Activated T-helper 1 cell treated with anti-CD3 and anti-CD28 coated beads, Interleukin-12 subunit alpha, Interleukin-12 subunit beta, Interleukin-2, Interleukin-4 antibody, amounts not matched to agents 30 ng/mL and 10 ng/mL and 1 ng/mL, durations not matched to agents 14 hours and 24 hours and 36 hours (primary cell): ENCODE measurements around the gene PTPN9. TPM values are rescaled to one million over a fixed set of nuclear protein-coding genes. Genes with fewer than 3 reads are reported as not detected.
A peak's percentile ranks its signal among the peaks of the same experiment; 100 is the strongest.
"Not testable (repeated sequence)": the region's sequence is repeated elsewhere in the genome, so short reads cannot be mapped to it uniquely, and the experiment has no call there.

ENCODE experiments used
- DNase-seq: peaks from one replicate; pipeline ENCODE4 v3.0.0; 2021; ENCODE audit warnings: low spot score
- H3K27ac Mint-ChIP-seq: one replicate; pipeline ENCODE4 v1.8.0; 2021; ENCODE audit warnings: mild to moderate bottlenecking, mixed read lengths
- H3K27me3 Mint-ChIP-seq: one replicate; pipeline ENCODE4 v1.8.0; 2022; ENCODE audit warnings: mild to moderate bottlenecking, moderate library complexity, mixed read lengths; ENCODE audit not compliant: insufficient read depth
- H3K36me3 Mint-ChIP-seq: one replicate; pipeline ENCODE4 v1.8.0; 2021; ENCODE audit warnings: low read depth, mixed read lengths
- H3K4me1 Mint-ChIP-seq: one replicate; pipeline ENCODE4 v1.8.0; 2021; ENCODE audit warnings: low read depth, mixed read lengths
- H3K4me3 Mint-ChIP-seq: one replicate; pipeline ENCODE4 v1.8.0; 2021; ENCODE audit warnings: mild to moderate bottlenecking, moderate library complexity, mixed read lengths
- H3K9me3 Mint-ChIP-seq: one replicate; pipeline ENCODE4 v1.8.0; 2021; ENCODE audit warnings: mixed read lengths
- intact Hi-C: fragments of 100-400 bp; cut with micrococcal nuclease; formaldehyde crosslinking; loops from one replicate; pipeline ENCODE4 v1.15.1; 2024
- total RNA-seq: library from RNA; stranded (reverse); gene quantifications from 2 replicates; pipeline ENCODE4 v1.2.3, GENCODE V29; 2022

Gene PTPN9
- total RNA-seq, 1 donor from 2014 or later, result 28.0 TPM

- no peaks in the 10 kb centered on the region for H3K27me3 Mint-ChIP-seq
- no peak overlapping the region for H3K4me3 Mint-ChIP-seq
- no peak for DNase-seq
- peaks cover 36% of the 10 kb centered on the region for H3K4me1 Mint-ChIP-seq
- peak overlapping the region; percentile 6 for H3K27ac Mint-ChIP-seq
- H3K9me3 Mint-ChIP-seq, result no peaks in the 10 kb centered on the region
- intact Hi-C loops, result loop anchor here (10.0 kb wide), 1 partner anchor 59 kb away; no protein-coding TSS in a partner anchor
- peaks cover 19% of the 10 kb centered on the region for H3K36me3 Mint-ChIP-seq
Measured at GRCh38 chr15:75573648-75574384, 5.3 kb downstream of the PTPN9 start.

GRCh38 chr15:75570126-75570845 lies 8.8 kb downstream of the PTPN9 start:
- Mint-ChIP-seq H3K9me3 (no peaks in the 10 kb centered on the region), H3K4me1 (peaks cover 23% of the 10 kb centered on the region), H3K27ac (no peak overlapping the region), H3K36me3 (peaks cover 10% of the 10 kb centered on the region), H3K4me3 (no peak overlapping the region), H3K27me3 (no peaks in the 10 kb centered on the region)
- DNase-seq, result no peak
- intact Hi-C loops, result loop anchor here (10.0 kb wide), 1 partner anchor 55 kb away; no protein-coding TSS in a partner anchor

GRCh38 chr15:75565062-75565970 lies 13.8 kb downstream of the PTPN9 start:
- H3K27ac Mint-ChIP-seq, result no peak overlapping the region
- no peaks in the 10 kb centered on the region for H3K9me3 Mint-ChIP-seq

GRCh38 chr15:75561888-75562287 lies 17.2 kb downstream of the PTPN9 start:
- no peak for DNase-seq
- H3K4me1 Mint-ChIP-seq, result no peaks in the 10 kb centered on the region
- H3K36me3 Mint-ChIP-seq, result no peaks in the 10 kb centered on the region
- H3K4me3 Mint-ChIP-seq, result no peak overlapping the region
- H3K9me3 Mint-ChIP-seq, result no peaks in the 10 kb centered on the region
- intact Hi-C loops, result no loop called here
- H3K27me3 Mint-ChIP-seq, result no peaks in the 10 kb centered on the region
- H3K27ac Mint-ChIP-seq, result no peak overlapping the region

More at GRCh38 chr15:75565062-75565970, 13.8 kb downstream of the PTPN9 start:
- DNase-seq, result no peak
- intact Hi-C loops, result no loop called here
- Mint-ChIP-seq H3K27me3 (no peaks in the 10 kb centered on the region), H3K4me3 (no peak overlapping the region), H3K4me1 (peaks cover 6% of the 10 kb centered on the region), H3K36me3 (peaks cover 7% of the 10 kb centered on the region)

- H3K4me1 Mint-ChIP-seq, intact Hi-C loops, H3K4me3 Mint-ChIP-seq, H3K36me3 Mint-ChIP-seq, H3K9me3 Mint-ChIP-seq, H3K27me3 Mint-ChIP-seq, DNase-seq, H3K27ac Mint-ChIP-seq: not testable (repeated sequence)
Measured at GRCh38 chr15:75559360-75559759, 19.8 kb downstream of the PTPN9 start.

- H3K4me3 Mint-ChIP-seq, H3K36me3 Mint-ChIP-seq, H3K4me1 Mint-ChIP-seq, intact Hi-C loops, H3K27ac Mint-ChIP-seq, DNase-seq, H3K27me3 Mint-ChIP-seq, H3K9me3 Mint-ChIP-seq: not testable (repeated sequence)
Measured at GRCh38 chr15:75558955-75559354, 20.2 kb downstream of the PTPN9 start.

- intact Hi-C loops, result no loop called here
Measured at GRCh38 chr15:75554717-75555116, 24.4 kb downstream of the PTPN9 start.

GRCh38 chr15:75553659-75554058 lies 25.5 kb downstream of the PTPN9 start:
- H3K36me3 Mint-ChIP-seq, result no peaks in the 10 kb centered on the region

More at GRCh38 chr15:75554717-75555116, 24.4 kb downstream of the PTPN9 start:
- Mint-ChIP-seq H3K36me3 (no peaks in the 10 kb centered on the region), H3K9me3 (no peaks in the 10 kb centered on the region), H3K4me3 (no peak overlapping the region), H3K4me1 (peaks cover 9% of the 10 kb centered on the region), H3K27ac (no peak overlapping the region), H3K27me3 (no peaks in the 10 kb centered on the region)
- no peak for DNase-seq

GRCh38 chr15:75551091-75551490 lies 28.0 kb downstream of the PTPN9 start:
- intact Hi-C loops, result no loop called here
- no peaks in the 10 kb centered on the region for H3K27me3 Mint-ChIP-seq
- no peaks in the 10 kb centered on the region for H3K9me3 Mint-ChIP-seq
- H3K4me1 Mint-ChIP-seq, result peaks cover 9% of the 10 kb centered on the region
- H3K27ac Mint-ChIP-seq, result no peak overlapping the region
- H3K4me3 Mint-ChIP-seq, result no peak overlapping the region
- no peak for DNase-seq
- no peaks in the 10 kb centered on the region for H3K36me3 Mint-ChIP-seq

More at GRCh38 chr15:75553659-75554058, 25.5 kb downstream of the PTPN9 start:
- Mint-ChIP-seq H3K9me3 (no peaks in the 10 kb centered on the region), H3K4me3 (no peak overlapping the region), H3K4me1 (peaks cover 9% of the 10 kb centered on the region), H3K27me3 (no peaks in the 10 kb centered on the region), H3K27ac (no peak overlapping the region)
- DNase-seq, result no peak
- intact Hi-C loops, result no loop called here

- no peak overlapping the region for H3K4me3 Mint-ChIP-seq
- no peaks in the 10 kb centered on the region for H3K27me3 Mint-ChIP-seq
- intact Hi-C loops, result no loop called here
- no peaks in the 10 kb centered on the region for H3K9me3 Mint-ChIP-seq
- H3K4me1 Mint-ChIP-seq, result peaks cover 7% of the 10 kb centered on the region
- peaks cover 5% of the 10 kb centered on the region for H3K36me3 Mint-ChIP-seq
- DNase-seq, result no peak
- no peak overlapping the region for H3K27ac Mint-ChIP-seq
Measured at GRCh38 chr15:75545064-75545463, 34.1 kb downstream of the PTPN9 start.

- H3K27me3 Mint-ChIP-seq, result no peaks in the 10 kb centered on the region
- no peaks in the 10 kb centered on the region for H3K9me3 Mint-ChIP-seq
- H3K27ac Mint-ChIP-seq, result no peak overlapping the region
- no peak overlapping the region for H3K4me3 Mint-ChIP-seq
- peaks cover 5% of the 10 kb centered on the region for H3K36me3 Mint-ChIP-seq
- intact Hi-C loops, result no loop called here
- no peak for DNase-seq
- H3K4me1 Mint-ChIP-seq, result peaks cover 7% of the 10 kb centered on the region
Measured at GRCh38 chr15:75544359-75544758, 34.8 kb downstream of the PTPN9 start.

- H3K27me3 Mint-ChIP-seq, H3K4me3 Mint-ChIP-seq, H3K27ac Mint-ChIP-seq, H3K9me3 Mint-ChIP-seq, H3K36me3 Mint-ChIP-seq, DNase-seq, H3K4me1 Mint-ChIP-seq, intact Hi-C loops: not testable (repeated sequence)
Measured at GRCh38 chr15:75542949-75543545, 36.1 kb downstream of the PTPN9 start.
